Astrocyte (in vitro differentiated cells and primary cell): ENCODE results near the gene YIPF6.
"Not testable (repeated sequence)": the region's sequence is repeated elsewhere in the genome, so short reads cannot be mapped to it uniquely, and the experiment has no call there.

Experiments used
- EZH2 ChIP-seq: IDR thresholded peaks from 2 replicates; pipeline ENCODE4 v1.6.1; 2012; ENCODE audit warnings: mild to moderate bottlenecking, low read length, inconsistent platforms; ENCODE audit not compliant: insufficient read depth
- TF ChIP-seq, protein P1 (sequence below): IDR thresholded peaks from 2 replicates; pipeline ENCODE4 v1.5.1; 2011; ENCODE audit warnings: low read depth, mild to moderate bottlenecking, inconsistent platforms, low read length, moderate library complexity; ENCODE audit not compliant: insufficient read depth

DNA sequence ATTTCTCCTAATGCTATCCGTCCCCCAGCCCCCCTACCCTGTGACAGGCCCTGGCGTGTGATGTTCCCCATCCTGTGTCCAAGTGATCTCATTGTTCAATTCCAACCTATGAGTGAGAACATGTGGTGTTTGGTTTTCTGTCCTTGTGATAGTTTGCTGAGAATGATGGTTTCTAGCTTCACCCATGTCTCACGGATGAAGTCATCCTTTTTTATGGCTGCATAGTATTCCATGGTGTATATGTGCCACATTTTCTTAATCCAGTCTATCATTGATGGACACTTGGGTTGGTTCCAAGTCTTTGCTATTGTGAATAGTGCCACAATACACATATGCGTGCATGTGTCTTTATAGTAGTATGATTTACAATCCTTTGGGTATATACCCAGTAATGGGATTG lies 61.1 kb downstream of the YIPF6 start:
- TF ChIP-seq, protein P1, sequence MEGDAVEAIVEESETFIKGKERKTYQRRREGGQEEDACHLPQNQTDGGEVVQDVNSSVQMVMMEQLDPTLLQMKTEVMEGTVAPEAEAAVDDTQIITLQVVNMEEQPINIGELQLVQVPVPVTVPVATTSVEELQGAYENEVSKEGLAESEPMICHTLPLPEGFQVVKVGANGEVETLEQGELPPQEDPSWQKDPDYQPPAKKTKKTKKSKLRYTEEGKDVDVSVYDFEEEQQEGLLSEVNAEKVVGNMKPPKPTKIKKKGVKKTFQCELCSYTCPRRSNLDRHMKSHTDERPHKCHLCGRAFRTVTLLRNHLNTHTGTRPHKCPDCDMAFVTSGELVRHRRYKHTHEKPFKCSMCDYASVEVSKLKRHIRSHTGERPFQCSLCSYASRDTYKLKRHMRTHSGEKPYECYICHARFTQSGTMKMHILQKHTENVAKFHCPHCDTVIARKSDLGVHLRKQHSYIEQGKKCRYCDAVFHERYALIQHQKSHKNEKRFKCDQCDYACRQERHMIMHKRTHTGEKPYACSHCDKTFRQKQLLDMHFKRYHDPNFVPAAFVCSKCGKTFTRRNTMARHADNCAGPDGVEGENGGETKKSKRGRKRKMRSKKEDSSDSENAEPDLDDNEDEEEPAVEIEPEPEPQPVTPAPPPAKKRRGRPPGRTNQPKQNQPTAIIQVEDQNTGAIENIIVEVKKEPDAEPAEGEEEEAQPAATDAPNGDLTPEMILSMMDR = not testable (repeated sequence)
- not testable (repeated sequence) for TF ChIP-seq EZH2
